Liver (tissue), 9 donors: ENCODE data around the gene BCORL1. TPM values are rescaled to one million over a fixed set of nuclear protein-coding genes. Genes with fewer than 3 reads are reported as not detected.

Source experiments
- DNase-seq: peaks from one replicate; pipeline ENCODE4 v3.0.0-alpha.2; 2017; ENCODE audit warnings: low spot score
- H3K27ac ChIP-seq, 2 donors: one replicate each; pipeline ENCODE4 v1.7.0; 2013; ENCODE audit warnings: inconsistent platforms in 2 of 2, low read length in 2 of 2, control low read depth in 1 of 2, low read depth in 1 of 2, mild to moderate bottlenecking in 1 of 2
- H3K27me3 ChIP-seq, 4 donors: one replicate each; pipeline versions ENCODE4 v1.6.1 to v1.7.0; 2013; ENCODE audit warnings: low read length in 3 of 4, inconsistent platforms in 1 of 4, mild to moderate bottlenecking in 1 of 4, moderate library complexity in 1 of 4; ENCODE audit not compliant: control insufficient read depth in 4 of 4, insufficient read depth in 4 of 4
- H3K36me3 ChIP-seq, 4 donors: one replicate each; pipeline versions ENCODE4 v1.6.1 to v1.7.0; 2013; ENCODE audit warnings: low read length in 3 of 4, mild to moderate bottlenecking in 3 of 4, low read depth in 1 of 4, moderate library complexity in 1 of 4; ENCODE audit not compliant: control insufficient read depth in 4 of 4, insufficient read depth in 3 of 4
- H3K4me1 ChIP-seq, 4 donors: one replicate each; pipeline versions ENCODE4 v1.6.1 to v1.7.0; 2013; ENCODE audit warnings: low read length in 3 of 4, mild to moderate bottlenecking in 3 of 4, moderate library complexity in 1 of 4; ENCODE audit not compliant: control insufficient read depth in 4 of 4, insufficient read depth in 4 of 4
- H3K4me3 ChIP-seq, 3 donors: one replicate each; pipeline versions ENCODE4 v1.6.1 to v1.7.0; 2013; ENCODE audit warnings: low read length in 3 of 3, control low read depth in 1 of 3, low read depth in 1 of 3, mild to moderate bottlenecking in 1 of 3
- H3K9ac ChIP-seq, 2 donors: one replicate each; pipeline ENCODE4 v1.7.0; 2013; ENCODE audit warnings: low read length in 2 of 2, mild to moderate bottlenecking in 2 of 2, moderate library complexity in 2 of 2, control low read depth in 1 of 2, low read depth in 1 of 2
- H3K9me3 ChIP-seq, 4 donors: one replicate each; pipeline versions ENCODE4 v1.6.1 to v1.7.0; 2013; ENCODE audit warnings: low read length in 3 of 4; ENCODE audit not compliant: control insufficient read depth in 4 of 4
- EGR1 ChIP-seq, 2 donors: IDR thresholded peaks; 2 replicates each; pipeline ENCODE4 v1.6.1; 2016 to 2018; ENCODE audit warnings: antibody characterized with exemption in 2 of 2, low read depth in 2 of 2
- FOXA1 ChIP-seq: IDR thresholded peaks from 2 replicates; pipeline ENCODE4 v1.6.1; 2016; ENCODE audit warnings: antibody characterized with exemption
- GABPA ChIP-seq, 2 donors: IDR thresholded peaks in 1 of 2; conservative IDR thresholded peaks in 1 of 2; 2 replicates each; pipeline ENCODE4 v1.6.1; 2016; ENCODE audit warnings: antibody characterized with exemption in 2 of 2, mild to moderate bottlenecking in 1 of 2, moderate library complexity in 1 of 2
- HNF4A ChIP-seq, 2 donors: conservative IDR thresholded peaks; 2 replicates each; pipeline ENCODE4 v1.6.1; 2016; ENCODE audit warnings: antibody characterized with exemption in 2 of 2, mild to moderate bottlenecking in 2 of 2
- HNF4G ChIP-seq: IDR thresholded peaks from 2 replicates; pipeline ENCODE4 v1.6.1; 2016; ENCODE audit warnings: antibody characterized with exemption
- JUND ChIP-seq, 2 donors: IDR thresholded peaks; 2 replicates each; pipeline ENCODE4 v1.6.1; 2016; ENCODE audit warnings: antibody characterized with exemption in 2 of 2
- RAD21 ChIP-seq, 2 donors: IDR thresholded peaks; 2 replicates each; pipeline ENCODE4 v1.6.1; 2016; ENCODE audit warnings: antibody characterized with exemption in 2 of 2, mild to moderate bottlenecking in 2 of 2
- RXRA ChIP-seq, 2 donors: IDR thresholded peaks; 2 replicates each; pipeline ENCODE4 v1.6.1; 2017 to 2018; ENCODE audit warnings: antibody characterized with exemption in 2 of 2, mild to moderate bottlenecking in 1 of 2
- SP1 ChIP-seq: IDR thresholded peaks from 2 replicates; pipeline ENCODE4 v1.6.1; 2018; ENCODE audit warnings: antibody characterized with exemption, mild to moderate bottlenecking
- TAF1 ChIP-seq: conservative IDR thresholded peaks from 2 replicates; pipeline ENCODE4 v1.6.1; 2016; ENCODE audit warnings: antibody characterized with exemption, mild to moderate bottlenecking
- ZBTB33 ChIP-seq: IDR thresholded peaks from 2 replicates; pipeline ENCODE4 v1.6.1; 2016; ENCODE audit warnings: antibody characterized with exemption
- WGBS: extraction: QIAGEN DNeasy Blood & Tissue Kit; methylation state at CpG from one replicate; pipeline ENCODE4 v1.1.7; 2013; 5-methylcytosine and 5-hydroxymethylcytosine counted together
- polyA plus RNA-seq, 2 donors: library from polyadenylated mRNA; stranded (reverse) in 1 of 2; unstranded in 1 of 2; fragments of 200-250 nt in 1 of 2; fragments of >200 nt in 1 of 2; fragmentation: Nextera tagmentation in 1 of 2; extraction: Ambion mirVana in 1 of 2; gene quantifications; one replicate each; pipeline versions ENCODE4 v1.2.1 to v1.2.3, GENCODE V29; 2013 to 2015
- total RNA-seq, 2 donors: library from RNA; depleted of rRNA; stranded (reverse); fragments of >200 nt; gene quantifications; one replicate each; pipeline ENCODE4 v1.2.3, GENCODE V29; 2014
- TF ChIP-seq, protein P1 (sequence below): fragments of 150-350 bp; IDR thresholded peaks from 2 replicates; pipeline ENCODE4 v1.5.1; 2017; ENCODE audit warnings: improper control_type of control experiment, low read depth, low read length; ENCODE audit not compliant: missing input control
- TF ChIP-seq, protein P2 (sequence below): IDR thresholded peaks from 2 replicates; pipeline ENCODE4 v1.6.1; 2016; ENCODE audit warnings: antibody characterized with exemption
- TF ChIP-seq, protein P3 (sequence below): IDR thresholded peaks from 2 replicates; pipeline ENCODE4 v1.6.1; 2016; ENCODE audit warnings: antibody characterized with exemption
- TF ChIP-seq, protein P4 (sequence below): IDR thresholded peaks from 2 replicates; pipeline ENCODE4 v1.6.1; 2016; ENCODE audit warnings: antibody characterized with exemption, mild to moderate bottlenecking
- donor health status: healthy.
- donor health status: healthy.
- donor health status: healthy.
- donor health status: healthy.
- donor health status: healthy.

BCORL1 gene
- total and polyA plus RNA-seq, 4 donors = 1.7 to 5.3 (median 2.1) TPM

GRCh38 chrX:129984111-129984958 lies 1.9 kb downstream of the BCORL1 start:
- Histone ChIP-seq H3K36me3 (no peaks in the 10 kb centered on the region), H3K9ac (no peak overlapping the region), H3K9me3 (no peaks in the 10 kb centered on the region), H3K4me3 (peak overlapping the region in 1 of 3 donors; percentile 20), H3K27ac (no peak overlapping the region), H3K27me3 (no peaks in the 10 kb centered on the region), H3K4me1 (peaks cover 2 to 9% (median 5%) of the 10 kb centered on the region in 4 donors)
- TF ChIP-seq HNF4A (conservative IDR thresholded peaks at IDR 0.05) (no peak), GABPA (IDR thresholded peaks at IDR 0.05 in 1 of 2, conservative IDR thresholded peaks at IDR 0.05 in 1 of 2) (no peak), EGR1 (IDR thresholded peaks at IDR 0.05; ENCODE audit: low read depth in 2 of 2) (no peak), TAF1 (no peak), RXRA (IDR thresholded peaks at IDR 0.05) (no peak), FOXA1 (no peak), HNF4G (no peak), ZBTB33 (no peak), JUND (IDR thresholded peaks at IDR 0.05) (no peak), RAD21 (IDR thresholded peaks at IDR 0.05) (no peak), SP1 (no peak)
- TF ChIP-seq, protein P1, sequence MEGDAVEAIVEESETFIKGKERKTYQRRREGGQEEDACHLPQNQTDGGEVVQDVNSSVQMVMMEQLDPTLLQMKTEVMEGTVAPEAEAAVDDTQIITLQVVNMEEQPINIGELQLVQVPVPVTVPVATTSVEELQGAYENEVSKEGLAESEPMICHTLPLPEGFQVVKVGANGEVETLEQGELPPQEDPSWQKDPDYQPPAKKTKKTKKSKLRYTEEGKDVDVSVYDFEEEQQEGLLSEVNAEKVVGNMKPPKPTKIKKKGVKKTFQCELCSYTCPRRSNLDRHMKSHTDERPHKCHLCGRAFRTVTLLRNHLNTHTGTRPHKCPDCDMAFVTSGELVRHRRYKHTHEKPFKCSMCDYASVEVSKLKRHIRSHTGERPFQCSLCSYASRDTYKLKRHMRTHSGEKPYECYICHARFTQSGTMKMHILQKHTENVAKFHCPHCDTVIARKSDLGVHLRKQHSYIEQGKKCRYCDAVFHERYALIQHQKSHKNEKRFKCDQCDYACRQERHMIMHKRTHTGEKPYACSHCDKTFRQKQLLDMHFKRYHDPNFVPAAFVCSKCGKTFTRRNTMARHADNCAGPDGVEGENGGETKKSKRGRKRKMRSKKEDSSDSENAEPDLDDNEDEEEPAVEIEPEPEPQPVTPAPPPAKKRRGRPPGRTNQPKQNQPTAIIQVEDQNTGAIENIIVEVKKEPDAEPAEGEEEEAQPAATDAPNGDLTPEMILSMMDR = no peak
- TF ChIP-seq, protein P2, sequence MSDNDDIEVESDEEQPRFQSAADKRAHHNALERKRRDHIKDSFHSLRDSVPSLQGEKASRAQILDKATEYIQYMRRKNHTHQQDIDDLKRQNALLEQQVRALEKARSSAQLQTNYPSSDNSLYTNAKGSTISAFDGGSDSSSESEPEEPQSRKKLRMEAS = no peak
- TF ChIP-seq, protein P3, sequence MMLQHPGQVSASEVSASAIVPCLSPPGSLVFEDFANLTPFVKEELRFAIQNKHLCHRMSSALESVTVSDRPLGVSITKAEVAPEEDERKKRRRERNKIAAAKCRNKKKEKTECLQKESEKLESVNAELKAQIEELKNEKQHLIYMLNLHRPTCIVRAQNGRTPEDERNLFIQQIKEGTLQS = no peak
- TF ChIP-seq, protein P4, sequence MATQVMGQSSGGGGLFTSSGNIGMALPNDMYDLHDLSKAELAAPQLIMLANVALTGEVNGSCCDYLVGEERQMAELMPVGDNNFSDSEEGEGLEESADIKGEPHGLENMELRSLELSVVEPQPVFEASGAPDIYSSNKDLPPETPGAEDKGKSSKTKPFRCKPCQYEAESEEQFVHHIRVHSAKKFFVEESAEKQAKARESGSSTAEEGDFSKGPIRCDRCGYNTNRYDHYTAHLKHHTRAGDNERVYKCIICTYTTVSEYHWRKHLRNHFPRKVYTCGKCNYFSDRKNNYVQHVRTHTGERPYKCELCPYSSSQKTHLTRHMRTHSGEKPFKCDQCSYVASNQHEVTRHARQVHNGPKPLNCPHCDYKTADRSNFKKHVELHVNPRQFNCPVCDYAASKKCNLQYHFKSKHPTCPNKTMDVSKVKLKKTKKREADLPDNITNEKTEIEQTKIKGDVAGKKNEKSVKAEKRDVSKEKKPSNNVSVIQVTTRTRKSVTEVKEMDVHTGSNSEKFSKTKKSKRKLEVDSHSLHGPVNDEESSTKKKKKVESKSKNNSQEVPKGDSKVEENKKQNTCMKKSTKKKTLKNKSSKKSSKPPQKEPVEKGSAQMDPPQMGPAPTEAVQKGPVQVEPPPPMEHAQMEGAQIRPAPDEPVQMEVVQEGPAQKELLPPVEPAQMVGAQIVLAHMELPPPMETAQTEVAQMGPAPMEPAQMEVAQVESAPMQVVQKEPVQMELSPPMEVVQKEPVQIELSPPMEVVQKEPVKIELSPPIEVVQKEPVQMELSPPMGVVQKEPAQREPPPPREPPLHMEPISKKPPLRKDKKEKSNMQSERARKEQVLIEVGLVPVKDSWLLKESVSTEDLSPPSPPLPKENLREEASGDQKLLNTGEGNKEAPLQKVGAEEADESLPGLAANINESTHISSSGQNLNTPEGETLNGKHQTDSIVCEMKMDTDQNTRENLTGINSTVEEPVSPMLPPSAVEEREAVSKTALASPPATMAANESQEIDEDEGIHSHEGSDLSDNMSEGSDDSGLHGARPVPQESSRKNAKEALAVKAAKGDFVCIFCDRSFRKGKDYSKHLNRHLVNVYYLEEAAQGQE = no peak
- WGBS = 11% methylated on average over 49 of the region's 81 CpGs
- no peak for DNase-seq
